ENCODE data around the gene AP3S2.

GRCh38 chr15:89799918-89800498 lies 93.8 kb downstream of the AP3S2 start:
- TF ChIP-seq ZNF274 (IDR thresholded peaks at IDR 0.05; ENCODE audit: low read depth, low read length) (no peak), YY1 (IDR thresholded peaks at IDR 0.05; ENCODE audit: insufficient read depth, insufficient read length) (no peak)

All from NT2/D1 (cell line).